Fibroblast of lung (primary cell): ENCODE data around the gene CAB39L.

Source experiments
- CTCF ChIP-seq, 2 donors: IDR thresholded peaks in 1 of 2; conservative IDR thresholded peaks in 1 of 2; 1 replicate in 1 of 2; 2 replicates in 1 of 2; pipeline ENCODE4 v1.5.1; 2011 to 2012; ENCODE audit warnings: low read length in 2 of 2, control low read depth in 1 of 2, inconsistent platforms in 1 of 2, low read depth in 1 of 2, mild to moderate bottlenecking in 1 of 2
- EZH2 ChIP-seq: IDR thresholded peaks from 2 replicates; pipeline ENCODE4 v1.5.1; 2012; ENCODE audit warnings: low read length, control low read depth, mild to moderate bottlenecking; ENCODE audit errors: missing control alignments

GRCh38 chr13:49311816-49312215, 132.0 kb downstream of the CAB39L start:
- TF ChIP-seq CTCF (conservative IDR thresholded peaks at IDR 0.05 in 1 of 2, IDR thresholded peaks at IDR 0.05 in 1 of 2; ENCODE audit: low read depth in 1 of 2, low read length in 2 of 2) (no peak), EZH2 (no peak)
